Right lobe of liver (tissue), 4 donors: ENCODE results near the gene SLC35A3.

Experiments
- POLR2A ChIP-seq: fragments of 450-650 bp; IDR thresholded peaks from one replicate; pipeline ENCODE4 v1.6.1; 2017; ENCODE audit warnings: antibody characterized with exemption, mild to moderate bottlenecking
- TF ChIP-seq, protein P1 (sequence below), 4 donors: fragments of 200-600 bp in 3 of 4; fragments of 450-650 bp in 1 of 4; IDR thresholded peaks; one replicate each; pipeline versions ENCODE4 v1.5.1 to v1.8.0; 2016 to 2022; ENCODE audit warnings: antibody characterized with exemption in 4 of 4, mild to moderate bottlenecking in 2 of 4
- donor health status: DM: no; HTN: no; CAD: no.
- donor health status: DM: no; HTN: no; CAD: no.
- donor health status: DM: no; HTN: yes; CAD: no.

DNA sequence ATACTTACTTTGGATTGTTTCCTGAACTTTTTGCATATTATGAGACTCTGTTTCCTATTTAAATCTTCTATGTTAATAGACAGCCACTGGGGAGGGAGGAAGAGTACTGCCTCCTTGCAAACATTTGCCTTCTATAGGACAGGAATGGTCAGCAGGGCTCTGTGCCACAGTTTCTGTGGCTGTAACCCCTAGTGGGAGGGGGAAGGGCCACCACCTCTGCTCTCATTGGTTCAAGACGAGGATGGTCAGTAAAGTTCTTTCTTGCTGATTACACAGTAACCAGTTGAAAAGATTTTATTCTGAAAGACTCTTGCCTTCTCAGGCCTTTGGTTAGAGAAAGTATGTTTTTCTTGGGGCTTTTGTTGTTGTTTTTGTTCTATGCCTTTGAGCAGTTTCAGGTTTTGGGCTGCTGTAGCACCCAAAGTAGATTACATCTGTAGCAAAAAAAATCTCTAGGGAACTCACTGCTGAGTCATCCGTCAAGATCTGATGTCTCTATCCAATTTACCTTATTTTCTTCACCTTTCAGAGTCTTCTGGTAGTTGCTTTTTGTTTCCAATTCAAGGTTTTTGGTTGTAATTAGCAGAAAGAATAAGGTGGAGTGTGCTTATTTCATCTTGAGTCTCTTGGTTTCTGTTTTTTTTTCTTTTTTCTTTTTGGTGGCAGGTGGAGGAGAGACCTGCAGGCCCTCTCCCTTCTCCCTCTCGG is 23.1 kb downstream of the SLC35A3 start:
- TF ChIP-seq, protein P1, sequence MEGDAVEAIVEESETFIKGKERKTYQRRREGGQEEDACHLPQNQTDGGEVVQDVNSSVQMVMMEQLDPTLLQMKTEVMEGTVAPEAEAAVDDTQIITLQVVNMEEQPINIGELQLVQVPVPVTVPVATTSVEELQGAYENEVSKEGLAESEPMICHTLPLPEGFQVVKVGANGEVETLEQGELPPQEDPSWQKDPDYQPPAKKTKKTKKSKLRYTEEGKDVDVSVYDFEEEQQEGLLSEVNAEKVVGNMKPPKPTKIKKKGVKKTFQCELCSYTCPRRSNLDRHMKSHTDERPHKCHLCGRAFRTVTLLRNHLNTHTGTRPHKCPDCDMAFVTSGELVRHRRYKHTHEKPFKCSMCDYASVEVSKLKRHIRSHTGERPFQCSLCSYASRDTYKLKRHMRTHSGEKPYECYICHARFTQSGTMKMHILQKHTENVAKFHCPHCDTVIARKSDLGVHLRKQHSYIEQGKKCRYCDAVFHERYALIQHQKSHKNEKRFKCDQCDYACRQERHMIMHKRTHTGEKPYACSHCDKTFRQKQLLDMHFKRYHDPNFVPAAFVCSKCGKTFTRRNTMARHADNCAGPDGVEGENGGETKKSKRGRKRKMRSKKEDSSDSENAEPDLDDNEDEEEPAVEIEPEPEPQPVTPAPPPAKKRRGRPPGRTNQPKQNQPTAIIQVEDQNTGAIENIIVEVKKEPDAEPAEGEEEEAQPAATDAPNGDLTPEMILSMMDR (IDR thresholded peaks at IDR 0.05) = no peak
- TF ChIP-seq POLR2A = no peak
